ENCODE measurements around the gene ZNF281.
"Not testable (repeated sequence)": the region's sequence is repeated elsewhere in the genome, so short reads cannot be mapped to it uniquely, and the experiment has no call there.

Gene ZNF281

GRCh38 chr1:200415227-200415626 lies 5.4 kb upstream of the ZNF281 start:
- H3K27me3 ChIP-seq (ENCODE audit: low read depth, low read length) = no peaks in the 10 kb centered on the region
- peak overlapping the region; percentile 4; the same call in 1 of the 2 replicates for H3K4me3 ChIP-seq (ENCODE audit: low read length)
- peak overlapping the region; percentile 35 for H2AFZ ChIP-seq (ENCODE audit: low read depth, low read length)
- no peak for TF ChIP-seq CTCF (IDR thresholded peaks at IDR 0.05; ENCODE audit: low read depth, low read length)
- TF ChIP-seq EZH2phosphoT487 (IDR thresholded peaks at IDR 0.05; ENCODE audit: low read depth) = no peak
- H3K9me3 ChIP-seq (ENCODE audit: insufficient read depth, low read length) = no peaks in the 10 kb centered on the region
- H4K20me1 ChIP-seq (ENCODE audit: insufficient read depth, low read length) = no peaks in the 10 kb centered on the region
- H3K4me2 ChIP-seq (ENCODE audit: low read length) = peak overlapping the region; percentile 57
- peak overlapping the region; percentile 4; the same call in 1 of the 2 replicates for H3K9ac ChIP-seq (ENCODE audit: low read length)
- peak overlapping the region; percentile 43 for H3K27ac ChIP-seq (ENCODE audit: low read length)
- peaks cover 44% of the 10 kb centered on the region for H3K4me1 ChIP-seq (ENCODE audit: low read length)
- H3K79me2 ChIP-seq (ENCODE audit: low read length) = no peaks in the 10 kb centered on the region
- H3K36me3 ChIP-seq (replicated peaks; ENCODE audit: low read depth, low read length) = no peaks in the 10 kb centered on the region

DNA sequence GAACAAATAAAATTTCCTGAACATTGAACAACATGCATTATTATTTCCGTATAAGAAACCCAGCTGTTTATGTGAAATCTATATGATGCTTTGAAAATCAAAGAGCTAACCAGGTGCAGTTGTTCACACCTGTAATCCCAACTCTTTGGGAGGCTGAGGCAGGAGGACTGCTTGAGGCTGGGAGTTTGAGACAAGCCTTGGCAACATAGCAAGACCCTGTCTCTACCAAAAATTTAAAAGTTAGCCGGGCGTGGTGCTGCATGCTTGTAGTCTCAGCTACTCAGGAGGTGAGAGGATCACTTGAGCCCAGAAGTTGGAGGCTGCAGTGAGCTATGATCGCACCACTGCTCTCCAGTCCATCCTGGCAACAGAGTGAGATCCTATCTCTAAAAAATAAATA lies 4.8 kb upstream of the ZNF281 start:
- Histone ChIP-seq H3K4me2 (ENCODE audit: low read length) (no peak overlapping the region), H3K9me3 (ENCODE audit: insufficient read depth, low read length) (no peaks in the 10 kb centered on the region), H3K79me2 (ENCODE audit: low read length) (peaks cover 2% of the 10 kb centered on the region), H4K20me1 (ENCODE audit: insufficient read depth, low read length) (no peaks in the 10 kb centered on the region), H3K4me1 (ENCODE audit: low read length) (peaks cover 44% of the 10 kb centered on the region), H3K27ac (ENCODE audit: low read length) (no peak overlapping the region), H3K9ac (ENCODE audit: low read length) (no peak overlapping the region), H3K27me3 (ENCODE audit: low read depth, low read length) (no peaks in the 10 kb centered on the region), H3K4me3 (ENCODE audit: low read length) (no peak overlapping the region), H3K36me3 (replicated peaks; ENCODE audit: low read depth, low read length) (no peaks in the 10 kb centered on the region), H2AFZ (ENCODE audit: low read depth, low read length) (no peak overlapping the region)
- TF ChIP-seq EZH2phosphoT487 (IDR thresholded peaks at IDR 0.05; ENCODE audit: low read depth) (no peak), CTCF (IDR thresholded peaks at IDR 0.05; ENCODE audit: low read depth, low read length) (no peak)

DNA sequence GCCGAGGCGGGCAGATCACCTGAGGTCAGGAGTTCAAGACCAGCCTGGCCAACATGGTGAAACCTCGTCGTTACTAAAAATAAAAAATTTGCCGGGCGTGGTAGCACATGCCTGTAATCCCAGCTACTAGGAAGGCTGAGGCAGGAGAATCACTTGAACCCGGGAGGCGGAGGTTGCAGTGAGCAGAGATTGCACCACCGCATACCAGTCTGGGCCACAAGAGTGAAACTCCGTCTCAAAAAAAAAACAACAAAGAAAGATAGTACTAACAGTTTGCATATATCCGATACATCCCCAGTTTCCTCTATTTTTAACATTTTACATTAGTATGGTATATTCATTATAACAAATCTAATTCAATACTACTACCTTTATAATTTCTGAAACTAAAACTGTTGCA lies 3.9 kb upstream of the ZNF281 start:
- not testable (repeated sequence) for H3K27ac ChIP-seq (ENCODE audit: low read length); H3K4me3 ChIP-seq (ENCODE audit: low read length); H3K4me2 ChIP-seq (ENCODE audit: low read length); H4K20me1 ChIP-seq (ENCODE audit: insufficient read depth, low read length); H3K27me3 ChIP-seq (ENCODE audit: low read depth, low read length); H3K36me3 ChIP-seq (replicated peaks; ENCODE audit: low read depth, low read length); H2AFZ ChIP-seq (ENCODE audit: low read depth, low read length); H3K9me3 ChIP-seq (ENCODE audit: insufficient read depth, low read length); H3K9ac ChIP-seq (ENCODE audit: low read length)
- Histone ChIP-seq H3K79me2 (ENCODE audit: low read length) (peaks cover 11% of the 10 kb centered on the region), H3K4me1 (ENCODE audit: low read length) (peaks cover 47% of the 10 kb centered on the region)

- Histone ChIP-seq H3K4me3 (ENCODE audit: low read length) (peak overlapping the region; percentile 88), H2AFZ (ENCODE audit: low read depth, low read length) (peak overlapping the region; percentile 80), H3K27ac (ENCODE audit: low read length) (peak overlapping the region; percentile 20)
These were observed 1.8 kb upstream of the ZNF281 start for GRCh38 chr1:200411406-200412257.

More at GRCh38 chr1:200411406-200412257, 1.8 kb upstream of the ZNF281 start:
- TF ChIP-seq CTCF (IDR thresholded peaks at IDR 0.05; ENCODE audit: low read depth, low read length) = no peak
- no peak for TF ChIP-seq EZH2phosphoT487 (IDR thresholded peaks at IDR 0.05; ENCODE audit: low read depth)
- peaks cover 32% of the 10 kb centered on the region for H3K79me2 ChIP-seq (ENCODE audit: low read length)
- H3K9me3 ChIP-seq (ENCODE audit: insufficient read depth, low read length) = no peaks in the 10 kb centered on the region
- H3K9ac ChIP-seq (ENCODE audit: low read length) = peak overlapping the region; percentile 92
- H3K4me1 ChIP-seq (ENCODE audit: low read length) = peaks cover 68% of the 10 kb centered on the region
- peaks cover 23% of the 10 kb centered on the region for H3K36me3 ChIP-seq (replicated peaks; ENCODE audit: low read depth, low read length)
- H4K20me1 ChIP-seq (ENCODE audit: insufficient read depth, low read length) = peaks cover 24% of the 10 kb centered on the region
- no peaks in the 10 kb centered on the region for H3K27me3 ChIP-seq (ENCODE audit: low read depth, low read length)
- H3K4me2 ChIP-seq (ENCODE audit: low read length) = peak overlapping the region; percentile 93
